Activated CD4-positive, CD25-positive, alpha-beta regulatory T cell (primary cell): ENCODE results near the gene RASL11A.
"Not testable (repeated sequence)": the region's sequence is repeated elsewhere in the genome, so short reads cannot be mapped to it uniquely, and the experiment has no call there.

Experiments used
- DNase-seq, 4 experiments: peaks; one replicate each; lab custom pipeline; 2025; lab: John Stamatoyannopoulos, UW

The RASL11A gene, protein sequence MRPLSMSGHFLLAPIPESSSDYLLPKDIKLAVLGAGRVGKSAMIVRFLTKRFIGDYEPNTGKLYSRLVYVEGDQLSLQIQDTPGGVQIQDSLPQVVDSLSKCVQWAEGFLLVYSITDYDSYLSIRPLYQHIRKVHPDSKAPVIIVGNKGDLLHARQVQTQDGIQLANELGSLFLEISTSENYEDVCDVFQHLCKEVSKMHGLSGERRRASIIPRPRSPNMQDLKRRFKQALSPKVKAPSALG

DNA sequence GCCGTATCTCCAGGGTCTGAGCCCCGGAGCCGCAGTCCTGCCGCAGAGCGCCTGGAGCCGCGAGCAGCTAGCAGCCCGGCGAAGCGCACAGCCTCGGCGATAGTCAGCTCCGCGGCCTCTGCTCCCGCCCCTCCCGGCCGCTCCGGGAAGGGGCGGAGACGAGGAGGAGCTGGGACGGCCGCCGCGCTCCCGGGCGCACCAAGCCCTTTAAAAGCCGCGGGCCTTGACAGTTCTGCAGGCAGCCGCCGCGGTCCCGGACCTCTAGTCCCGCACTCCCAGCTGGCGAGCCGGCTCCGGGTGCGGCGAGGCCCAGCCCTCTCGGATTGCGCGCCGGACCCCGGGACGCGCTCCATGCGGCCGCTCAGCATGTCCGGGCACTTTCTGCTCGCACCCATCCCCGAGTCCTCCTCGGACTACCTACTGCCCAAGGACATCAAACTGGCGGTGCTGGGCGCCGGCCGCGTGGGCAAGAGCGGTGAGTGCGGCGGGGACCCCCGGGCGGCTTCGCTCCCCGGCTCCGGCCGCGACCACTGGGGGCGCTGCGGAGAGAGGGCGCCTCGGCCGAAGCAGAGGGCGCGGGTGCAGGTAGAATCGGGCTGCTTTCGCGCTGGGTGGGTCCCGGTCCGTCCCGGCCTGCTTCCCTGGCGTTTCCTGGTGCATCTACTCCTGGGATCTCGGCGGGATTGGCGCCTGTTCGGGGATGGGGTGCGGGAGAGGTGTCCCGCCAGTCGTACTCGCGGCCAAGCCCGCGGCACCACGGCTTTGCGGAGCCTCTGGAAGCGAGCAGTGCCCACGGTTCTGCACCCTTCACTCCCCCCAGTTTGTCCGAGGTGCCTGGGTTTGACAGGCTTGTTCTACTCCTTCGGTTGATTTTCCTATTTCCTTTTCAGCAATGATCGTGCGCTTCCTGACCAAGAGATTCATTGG, at the start of gene RASL11A:
RASL11A (plus strand) TSS at position 237 of the 927 bp plus-strand sequence; CDS start at position 352, 115 bp downstream.
- peak; percentile 43 to 61 (median 58) for DNase-seq

DNA sequence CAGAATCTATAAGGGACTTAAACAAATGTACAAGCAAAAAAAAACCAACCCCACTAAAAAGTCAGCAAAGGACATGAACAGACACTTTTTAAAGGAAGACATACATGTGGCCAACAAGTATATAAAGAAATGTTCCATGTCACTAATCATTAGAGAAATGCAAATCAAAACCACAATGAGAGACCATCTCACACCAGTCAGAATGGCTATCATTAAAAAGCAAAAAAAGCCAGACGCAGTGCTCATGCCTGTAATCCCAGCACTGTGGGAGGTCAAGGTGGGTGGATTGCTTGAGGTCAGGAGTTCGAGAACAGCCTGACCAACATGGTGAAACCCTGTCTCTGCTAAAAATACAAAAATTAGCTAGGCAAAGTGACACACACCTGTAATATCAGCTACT, 48.5 kb upstream of the RASL11A start:
- DNase-seq: not testable (repeated sequence)

DNA sequence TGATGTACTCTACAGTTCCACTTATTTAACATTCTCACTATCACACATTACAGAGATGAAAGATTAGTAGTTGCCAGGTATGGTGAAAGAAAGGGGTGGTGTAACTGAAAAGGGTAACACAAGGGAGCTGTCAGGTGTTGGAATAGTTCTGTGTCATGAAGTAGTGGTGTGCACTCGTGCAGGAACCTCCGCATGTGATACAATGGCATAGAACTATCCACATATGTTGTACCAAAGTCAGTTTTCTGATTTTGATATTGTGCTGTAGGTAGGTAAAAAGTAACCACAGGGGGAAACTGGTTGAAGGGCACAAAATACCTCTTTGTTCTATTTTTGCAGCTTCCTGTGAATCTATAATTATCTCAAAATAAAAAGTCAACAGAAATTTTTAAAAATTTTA, 43.6 kb upstream of the RASL11A start:
- DNase-seq: no peak

DNA sequence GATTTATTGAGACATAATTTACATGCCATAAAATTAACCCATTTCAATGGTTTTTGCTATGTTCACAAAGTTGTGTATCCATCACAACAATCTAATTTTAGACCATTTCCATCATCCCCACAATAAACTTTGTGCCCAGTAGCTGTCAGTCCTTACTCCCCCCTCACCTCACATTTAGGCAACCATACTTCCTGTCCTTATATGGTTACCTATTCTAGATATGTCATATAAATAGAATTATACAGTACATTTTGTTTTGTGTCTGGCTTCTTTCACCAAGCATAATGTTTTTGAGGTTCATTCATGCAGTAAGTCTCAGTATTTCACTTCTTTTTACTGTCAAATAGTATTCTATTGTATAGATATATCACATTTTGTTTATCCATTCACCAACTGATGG, 42.5 kb upstream of the RASL11A start:
- DNase-seq: no peak

DNA sequence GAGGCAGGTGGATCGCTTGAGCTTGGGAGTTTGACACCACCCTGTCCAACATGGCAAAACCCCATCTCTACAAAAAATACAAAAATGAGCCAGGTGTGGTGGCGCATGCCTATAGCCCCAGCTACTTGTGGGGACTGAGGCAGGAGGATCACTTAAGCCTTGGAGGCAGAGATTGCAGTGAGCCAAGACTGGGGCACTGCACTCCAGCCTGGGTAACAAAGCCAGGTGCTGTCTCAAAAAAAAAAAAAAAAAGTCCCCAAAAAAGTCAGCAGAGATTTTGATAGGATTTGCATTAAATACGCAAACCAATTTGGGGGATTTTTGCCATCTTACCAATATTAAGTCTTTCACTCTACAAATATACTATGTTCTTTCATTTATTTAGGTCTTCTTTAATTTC, 41.0 kb upstream of the RASL11A start:
- no peak for DNase-seq

DNA sequence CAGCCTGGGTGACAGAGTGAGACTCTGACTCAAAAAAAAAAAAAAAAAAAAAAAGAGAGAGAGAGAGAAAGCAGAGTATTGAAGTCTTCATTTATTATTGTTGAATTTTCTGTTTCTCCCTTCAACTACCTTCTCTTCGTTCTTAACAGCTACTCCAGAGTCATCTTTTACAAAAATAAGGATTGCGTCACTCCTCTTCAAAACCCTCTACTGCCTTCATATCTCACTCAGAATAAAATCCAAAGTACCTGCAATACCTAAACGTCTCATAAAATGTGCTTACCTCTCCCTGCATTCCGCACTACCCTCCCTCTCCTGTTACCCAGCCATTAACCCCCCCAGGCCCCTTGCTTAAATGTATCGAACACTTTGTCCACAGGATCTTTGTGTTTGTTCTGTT, 36.7 kb upstream of the RASL11A start:
- no peak for DNase-seq

DNA sequence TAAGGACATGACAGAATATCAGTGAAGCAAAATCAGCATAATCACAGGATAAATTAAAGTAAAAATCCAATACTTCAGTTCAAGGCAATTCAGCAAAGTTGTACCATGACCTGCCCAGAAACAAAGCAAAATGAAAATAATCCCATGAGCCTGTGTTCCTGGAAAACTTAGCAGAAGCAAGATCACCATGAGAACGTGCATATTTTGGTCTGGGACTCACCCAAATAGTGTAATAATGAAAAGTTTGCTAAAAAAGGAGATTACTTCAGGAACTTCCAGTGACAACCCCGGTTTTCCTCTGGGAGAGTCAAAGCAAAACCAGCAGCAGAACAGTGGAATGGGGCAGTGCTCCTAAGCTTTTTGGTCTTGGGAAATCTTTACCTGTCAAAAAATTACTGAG, 34.2 kb upstream of the RASL11A start:
- DNase-seq: no peak

DNA sequence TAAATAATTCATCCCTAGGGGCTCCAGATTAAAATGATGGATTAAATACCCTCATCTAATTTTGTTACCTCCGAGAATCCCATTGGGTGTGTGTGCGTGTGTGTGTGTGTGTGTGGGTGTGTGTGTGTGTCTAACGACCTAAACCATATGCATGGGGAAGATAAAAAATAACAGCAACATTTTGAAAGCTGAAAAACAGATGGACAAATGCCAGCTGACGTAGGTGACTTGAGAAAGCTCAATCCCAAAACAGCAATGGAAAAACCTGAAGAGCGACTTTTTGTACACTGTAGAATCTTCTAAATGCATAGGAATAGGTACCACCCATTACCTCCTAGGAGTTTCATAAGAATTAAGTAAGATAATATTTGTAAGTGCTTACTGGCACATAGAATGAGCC, 27.9 kb upstream of the RASL11A start:
- no peak for DNase-seq

DNA sequence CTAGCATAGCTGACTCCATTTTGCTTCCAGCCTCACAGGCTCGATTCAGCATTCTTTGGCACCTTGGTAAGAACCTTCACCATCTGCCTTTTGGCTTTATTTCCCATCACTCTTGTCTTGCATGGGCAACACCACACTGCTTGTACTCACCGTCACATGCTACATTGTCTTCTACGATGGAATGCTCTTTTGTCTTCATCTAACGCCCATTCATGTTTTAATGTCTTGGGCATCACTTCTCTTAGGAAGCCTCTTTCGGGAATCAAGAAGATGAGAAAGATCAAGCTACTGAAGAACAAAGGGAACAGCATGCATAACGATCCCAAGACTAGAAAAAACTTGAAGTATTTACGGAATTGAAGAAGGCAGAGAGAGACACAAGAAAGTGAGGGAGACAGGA, 25.0 kb upstream of the RASL11A start:
- DNase-seq: no peak

DNA sequence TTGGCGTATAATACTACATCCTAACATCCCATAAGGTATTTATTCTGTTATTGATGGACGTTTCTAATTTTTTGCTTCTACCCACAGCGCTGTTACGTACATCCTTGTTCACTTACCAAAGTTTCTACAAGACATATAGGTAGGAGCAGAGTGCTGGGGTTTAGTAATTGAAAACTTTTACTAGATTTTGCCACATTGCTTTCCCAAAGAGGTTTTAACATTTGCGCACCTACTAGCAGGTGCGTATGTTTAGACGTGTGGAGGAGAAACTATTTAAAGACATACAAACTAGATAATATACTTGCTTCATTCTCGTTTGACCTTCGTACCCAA, 19.8 kb upstream of the RASL11A start:
- DNase-seq: no peak

DNA sequence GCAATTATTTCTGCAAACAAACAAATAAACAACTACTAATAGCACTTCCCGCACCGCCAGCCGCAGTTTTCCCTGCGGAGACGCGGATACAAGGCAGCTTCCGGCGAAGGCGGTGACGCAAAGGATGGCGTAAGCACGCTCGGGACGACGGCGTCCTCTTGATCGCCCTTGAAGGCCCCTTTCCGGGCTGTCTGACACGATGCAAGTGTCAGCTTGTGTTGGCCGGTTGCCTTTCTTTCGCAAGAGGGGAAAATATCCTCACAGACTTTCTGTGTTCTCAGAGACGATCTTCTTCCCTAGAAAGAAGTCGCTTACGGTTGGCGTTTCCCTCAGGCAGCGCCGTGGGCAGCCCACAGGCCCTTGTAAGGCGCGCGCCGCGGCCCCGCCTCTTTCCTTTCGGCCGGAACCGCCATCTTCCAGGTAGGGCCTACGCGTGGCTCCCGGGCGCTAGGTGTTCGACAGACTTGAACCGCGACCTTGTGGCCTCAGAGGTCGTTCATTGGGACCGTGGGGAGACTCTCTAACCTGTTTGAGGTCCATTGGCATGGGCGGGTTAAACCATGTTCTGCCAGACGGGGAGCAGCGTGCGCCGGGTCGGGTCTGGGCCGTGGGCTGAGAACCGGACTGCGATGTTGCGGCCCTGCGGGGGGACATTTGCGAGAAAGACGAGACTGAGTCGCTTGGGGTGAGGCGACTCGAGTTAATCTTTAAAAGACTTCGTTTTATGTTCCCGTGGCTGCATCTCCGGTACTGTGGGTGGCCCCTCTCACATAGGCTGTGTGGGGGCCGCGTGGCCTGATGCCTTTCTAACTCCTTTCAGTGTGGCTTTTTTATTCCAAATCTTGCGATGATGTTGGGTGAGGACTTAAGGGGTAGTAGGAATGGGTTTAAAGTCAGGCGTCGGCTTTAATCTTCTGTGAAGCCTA, 19.2 kb upstream of the RASL11A start, which contains the start of gene RPL21:
RPL21 (plus strand) TSS at position 393 of the 926 bp plus-strand sequence. CDS start 2,219 bp downstream, outside the sequence.
- peak; percentile 84 to 90 (median 89) for DNase-seq

DNA sequence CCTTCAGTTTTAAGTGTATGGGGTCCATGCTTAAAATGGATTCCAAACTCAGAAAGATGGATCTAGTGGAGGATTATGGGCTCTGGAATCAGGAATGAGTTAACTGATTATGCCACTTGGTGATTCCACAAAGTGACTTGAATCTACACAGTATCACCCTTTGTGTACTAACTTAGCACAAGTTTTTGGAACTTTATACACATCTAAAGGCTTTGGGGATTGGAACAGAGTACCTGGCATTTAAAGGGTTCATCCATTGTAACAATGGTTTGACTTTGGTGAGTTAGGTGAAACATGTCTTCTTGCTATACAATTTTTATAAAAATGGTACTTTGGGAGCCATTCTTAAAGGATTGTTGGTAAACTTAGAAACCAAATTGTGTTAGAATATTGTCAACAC, 18.2 kb upstream of the RASL11A start:
- no peak for DNase-seq

DNA sequence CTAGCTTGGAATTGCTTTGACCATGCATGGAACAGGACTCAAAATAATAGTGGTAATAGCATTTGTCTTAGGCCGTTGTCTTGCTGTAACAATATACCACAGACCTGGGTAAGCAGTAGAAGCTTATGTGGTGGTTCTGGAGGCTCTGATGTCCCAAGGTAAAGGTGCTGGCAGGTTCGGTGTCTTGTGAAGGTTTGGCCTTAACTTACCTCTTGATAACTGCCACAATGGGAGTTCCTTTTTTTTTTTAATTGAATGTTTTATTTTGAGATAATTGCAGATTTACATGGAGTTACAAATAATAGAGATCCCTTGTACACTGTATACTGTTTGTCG, 13.4 kb upstream of the RASL11A start:
- no peak for DNase-seq

DNA sequence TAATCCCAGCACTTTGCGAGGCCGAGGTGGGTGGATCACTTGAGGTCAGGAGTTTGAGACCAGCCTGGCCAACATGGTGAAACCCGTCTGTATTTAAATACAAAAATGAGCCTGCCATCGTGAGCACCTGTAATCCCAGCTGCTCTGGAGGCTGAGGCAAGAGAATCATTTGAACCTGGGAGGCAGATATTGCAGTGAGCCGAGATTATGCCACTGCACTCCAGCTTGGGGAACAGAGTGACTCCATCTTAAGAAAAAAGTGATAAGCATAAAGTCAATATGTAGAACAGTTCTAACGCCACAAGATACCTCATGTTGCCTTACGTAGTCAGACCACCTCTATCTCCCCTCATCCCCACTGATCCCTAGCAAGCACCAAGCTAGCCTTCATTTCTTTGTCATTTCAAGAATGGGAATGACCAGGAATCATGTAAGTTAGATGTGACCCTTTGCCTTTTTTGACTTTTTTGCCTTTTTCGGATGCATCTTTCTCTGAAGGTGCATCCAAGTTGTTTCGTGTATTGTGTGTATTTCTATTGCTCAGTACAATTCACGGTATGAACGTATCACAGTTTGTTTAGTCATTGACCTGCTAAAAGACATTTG, 12.9 kb upstream of the RASL11A start:
- DNase-seq: no peak

DNA sequence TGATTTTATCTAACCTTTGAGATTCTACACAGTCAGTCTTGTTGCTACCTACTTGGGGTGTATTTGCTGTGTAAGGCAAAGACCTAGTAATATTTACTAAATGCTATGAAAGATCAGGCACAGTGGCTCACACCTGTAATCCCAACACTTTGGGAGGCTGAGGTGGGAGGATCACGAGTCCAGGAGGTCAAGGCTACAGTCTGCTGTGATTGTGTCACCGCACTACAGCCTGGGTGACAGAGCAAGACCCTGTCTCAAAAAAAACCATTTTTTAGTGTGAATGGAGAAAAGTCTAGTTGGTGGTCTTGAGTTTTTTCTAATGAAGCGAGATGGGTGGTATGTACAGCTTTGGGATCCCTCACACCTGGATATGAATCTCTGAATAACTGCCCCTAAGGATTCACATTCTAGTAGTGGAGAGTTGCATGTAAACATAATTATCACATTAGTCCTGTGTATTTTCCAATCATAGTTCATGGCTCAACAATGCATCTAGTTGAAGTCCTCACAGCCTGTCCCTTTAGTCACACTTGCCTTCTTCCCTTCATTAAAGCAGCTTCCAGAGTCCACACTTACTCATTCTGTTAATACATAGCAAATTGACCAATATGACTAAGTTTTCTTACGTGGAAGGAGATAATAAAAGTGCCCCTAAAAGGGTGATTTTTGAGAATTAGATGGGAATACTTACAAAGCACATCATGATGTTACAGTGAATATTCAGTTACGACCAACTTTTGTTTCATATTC, 11.8 kb upstream of the RASL11A start:
- DNase-seq: no peak

DNA sequence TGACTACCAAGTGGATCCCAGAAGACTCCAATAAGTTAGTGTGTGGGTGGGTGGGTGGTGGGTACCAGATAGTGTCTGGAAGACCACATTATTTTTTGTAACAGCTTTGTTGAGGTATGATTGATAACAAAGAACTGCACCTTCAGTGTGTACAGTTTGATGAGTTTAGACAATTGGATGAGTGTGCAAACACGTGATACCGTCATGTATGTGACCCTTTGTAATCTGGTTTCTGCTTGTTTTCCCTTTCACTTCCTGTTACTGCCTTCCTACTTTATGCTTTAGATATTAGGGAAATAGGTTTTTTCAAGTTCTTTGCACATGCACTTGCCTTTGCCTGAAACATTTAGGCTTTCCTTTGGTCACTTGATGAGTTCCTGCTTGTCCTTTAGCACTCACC, 10.8 kb upstream of the RASL11A start:
- no peak for DNase-seq

DNA sequence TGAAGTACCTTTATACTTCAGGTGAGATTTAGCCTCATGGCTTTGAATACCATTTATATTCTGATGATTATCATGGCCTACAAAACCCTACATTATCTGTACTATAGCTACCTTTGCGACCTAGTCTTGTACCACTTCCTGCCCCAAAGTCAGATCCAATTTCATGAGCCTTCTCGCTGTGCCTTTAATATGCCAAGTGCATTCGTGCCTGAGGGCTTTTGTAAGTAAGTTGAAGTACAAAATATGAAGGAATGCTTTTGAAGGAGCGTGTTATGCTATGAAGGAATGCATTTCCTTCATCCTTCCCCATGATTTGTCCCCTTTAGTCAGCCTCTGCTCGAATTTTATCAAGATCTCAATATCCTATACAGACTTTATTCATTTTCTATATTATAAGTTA, 9.2 kb upstream of the RASL11A start:
- no peak for DNase-seq

DNA sequence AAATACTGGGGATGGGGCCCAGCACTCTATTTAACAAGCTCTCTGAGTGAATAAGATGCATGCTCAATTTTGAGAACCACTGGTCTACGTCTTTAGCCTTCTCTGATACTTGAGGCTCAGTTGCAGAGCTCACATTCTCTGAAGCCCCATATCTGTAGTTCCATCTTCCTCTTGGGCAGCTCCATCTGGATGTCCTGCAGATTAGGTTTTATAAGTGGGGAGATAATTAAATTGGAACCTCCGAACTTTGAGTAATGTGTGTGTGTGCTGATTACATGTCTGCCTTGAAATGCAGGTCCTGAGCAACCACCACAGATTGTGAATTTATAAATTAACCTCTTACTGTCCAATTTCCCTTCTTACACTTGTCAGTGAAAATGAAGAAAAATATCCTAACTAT, 7.2 kb upstream of the RASL11A start:
- DNase-seq: no peak

DNA sequence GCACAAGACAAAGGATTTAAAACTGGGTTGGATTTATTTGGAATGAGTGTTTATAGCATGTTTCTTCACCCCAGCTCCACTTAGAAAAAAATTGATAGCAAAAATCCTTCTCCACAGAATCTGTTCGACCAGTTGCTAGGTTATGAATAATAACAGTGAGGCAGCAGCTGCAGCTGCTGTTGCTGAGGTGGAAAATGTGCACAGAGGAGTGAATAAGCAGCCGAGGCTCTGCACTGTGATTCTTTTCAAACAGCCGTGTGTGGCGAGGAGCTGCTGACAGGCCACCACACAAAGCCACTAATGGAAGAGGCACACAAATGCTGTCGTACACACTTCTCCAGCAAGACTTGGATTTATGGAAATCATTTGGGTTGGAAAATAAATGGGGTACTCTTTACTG, 6.4 kb upstream of the RASL11A start:
- no peak for DNase-seq

DNA sequence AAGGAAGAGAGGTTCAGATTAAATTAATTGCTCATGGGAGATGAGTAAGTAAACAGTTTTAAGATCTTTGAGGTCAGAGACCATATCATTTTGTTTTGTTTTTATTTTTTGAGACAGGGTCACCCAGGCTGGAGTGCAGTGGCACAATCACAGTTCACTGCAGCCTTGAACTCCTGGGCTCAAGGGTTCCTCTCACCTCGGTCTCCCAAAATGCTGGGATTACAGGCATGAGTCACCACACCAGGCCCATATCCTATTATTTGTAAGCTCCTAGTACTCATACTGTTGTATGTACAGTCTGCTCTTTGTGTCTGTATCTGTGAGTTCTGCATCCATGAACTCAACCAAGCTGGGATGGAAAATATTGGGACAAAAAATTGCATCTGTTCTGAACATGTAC, 6.0 kb upstream of the RASL11A start:
- no peak for DNase-seq

DNA sequence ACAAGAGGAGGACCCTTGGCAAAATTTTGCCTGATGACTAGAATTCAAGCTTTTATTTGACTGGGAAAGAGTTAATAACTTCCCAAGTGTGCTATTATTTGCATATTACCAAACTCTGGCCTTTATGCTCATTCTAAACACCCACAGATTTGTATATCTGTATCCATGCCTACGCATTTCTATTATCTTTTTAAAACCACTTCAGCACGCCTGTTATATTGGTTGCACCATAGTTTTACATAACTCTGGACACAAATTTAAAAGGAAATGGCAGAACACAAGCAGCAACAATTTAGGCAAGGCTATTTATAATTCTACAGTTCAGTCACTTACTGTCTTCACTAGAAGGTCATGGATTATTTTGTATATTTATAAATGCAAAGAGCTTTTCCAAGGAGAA, 3.7 kb upstream of the RASL11A start:
- no peak for DNase-seq
